ENCODE measurements around the gene MRPL24. TPM values are rescaled to one million over a fixed set of nuclear protein-coding genes. Genes with fewer than 3 reads are reported as not detected.

The MRPL24 gene
- total and polyA plus RNA-seq, 2 of the 4 experiments (the other 2 are of a cell fraction), result 68.8 to 99.5 TPM

DNA sequence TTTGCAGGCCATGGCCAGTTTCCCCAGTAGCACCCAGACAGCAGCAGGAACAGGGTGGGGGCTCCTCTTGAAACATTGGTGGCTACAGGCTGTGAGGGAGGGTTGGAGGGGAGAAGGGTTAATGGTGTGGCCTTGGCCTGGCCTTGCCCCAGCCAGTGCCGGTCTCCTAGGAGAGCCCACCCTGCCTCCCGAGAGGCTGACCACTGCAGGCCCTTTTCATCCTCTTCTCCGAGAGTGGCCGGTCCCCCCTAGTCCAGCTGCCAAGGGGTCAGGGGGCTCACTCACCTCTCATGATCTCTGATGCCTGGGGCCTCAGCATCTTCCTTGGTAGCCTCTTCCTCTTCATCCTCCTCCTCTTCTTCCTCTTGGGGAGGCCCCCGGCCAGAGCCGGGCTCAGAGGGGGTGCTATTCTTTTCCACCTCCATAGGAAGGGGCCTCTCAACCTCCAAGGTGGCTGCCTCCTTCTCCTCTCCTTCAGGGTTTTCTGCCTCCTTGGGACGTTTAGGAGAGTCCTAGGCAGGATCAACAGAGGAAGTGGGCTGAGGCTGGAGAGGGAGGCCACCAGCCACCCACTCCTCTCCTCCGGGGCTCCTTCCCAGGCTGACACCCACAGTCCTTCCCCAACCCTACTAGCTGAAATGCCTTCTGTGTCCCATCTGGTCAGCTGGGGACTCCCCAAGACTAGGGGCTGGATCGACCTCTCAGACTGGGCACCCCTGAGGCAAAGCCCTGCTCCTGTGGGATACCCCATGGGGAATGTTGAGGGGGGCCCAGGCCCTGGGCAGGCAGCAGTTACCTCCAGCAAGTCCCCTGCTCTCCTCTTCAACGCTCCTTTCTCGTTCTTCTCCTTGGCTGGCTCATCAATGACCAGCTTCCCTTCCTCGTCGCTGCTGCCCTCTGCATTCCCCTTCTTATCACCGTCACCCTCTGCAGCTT, 2.7 kb upstream of the MRPL24 start:
- intact Hi-C loops (cut with micrococcal nuclease), result no loop called here
- TF ChIP-seq, protein P1, sequence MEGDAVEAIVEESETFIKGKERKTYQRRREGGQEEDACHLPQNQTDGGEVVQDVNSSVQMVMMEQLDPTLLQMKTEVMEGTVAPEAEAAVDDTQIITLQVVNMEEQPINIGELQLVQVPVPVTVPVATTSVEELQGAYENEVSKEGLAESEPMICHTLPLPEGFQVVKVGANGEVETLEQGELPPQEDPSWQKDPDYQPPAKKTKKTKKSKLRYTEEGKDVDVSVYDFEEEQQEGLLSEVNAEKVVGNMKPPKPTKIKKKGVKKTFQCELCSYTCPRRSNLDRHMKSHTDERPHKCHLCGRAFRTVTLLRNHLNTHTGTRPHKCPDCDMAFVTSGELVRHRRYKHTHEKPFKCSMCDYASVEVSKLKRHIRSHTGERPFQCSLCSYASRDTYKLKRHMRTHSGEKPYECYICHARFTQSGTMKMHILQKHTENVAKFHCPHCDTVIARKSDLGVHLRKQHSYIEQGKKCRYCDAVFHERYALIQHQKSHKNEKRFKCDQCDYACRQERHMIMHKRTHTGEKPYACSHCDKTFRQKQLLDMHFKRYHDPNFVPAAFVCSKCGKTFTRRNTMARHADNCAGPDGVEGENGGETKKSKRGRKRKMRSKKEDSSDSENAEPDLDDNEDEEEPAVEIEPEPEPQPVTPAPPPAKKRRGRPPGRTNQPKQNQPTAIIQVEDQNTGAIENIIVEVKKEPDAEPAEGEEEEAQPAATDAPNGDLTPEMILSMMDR (conservative IDR thresholded peaks at IDR 0.05; ENCODE audit: low read depth, low read length), result no peak
- no peak for TF ChIP-seq FOS (IDR thresholded peaks at IDR 0.05; ENCODE audit: low read depth, low read length)
- TF ChIP-seq MAZ (IDR thresholded peaks at IDR 0.05; ENCODE audit: borderline replicate concordance, low read depth, low read length), result no peak
- TF ChIP-seq CHD1 (IDR thresholded peaks at IDR 0.05; ENCODE audit: low read depth, low read length), result no peak
- TF ChIP-seq MXI1 (IDR thresholded peaks at IDR 0.05; ENCODE audit: borderline replicate concordance, low read depth, low read length), result no peak
- no peak for TF ChIP-seq BHLHE40 (IDR thresholded peaks at IDR 0.05; ENCODE audit: low read depth, low read length)
- TF ChIP-seq RCOR1 (IDR thresholded peaks at IDR 0.05; ENCODE audit: insufficient replicate concordance, low read length), result no peak
- TF ChIP-seq RAD21 (IDR thresholded peaks at IDR 0.05; ENCODE audit: low read length), result no peak
- TF ChIP-seq POLR2A (IDR thresholded peaks at IDR 0.05; ENCODE audit: low read depth, low read length), result no peak
- no peak for TF ChIP-seq NFE2L2 (IDR thresholded peaks at IDR 0.05; ENCODE audit: low read depth, low read length)
- H2AK5ac ChIP-seq (ENCODE audit: low read depth, low read length), result no peak overlapping the region
- H2BK20ac ChIP-seq (ENCODE audit: low read depth, low read length), result no peak overlapping the region
- peaks cover 22% of the 10 kb centered on the region; the same call in 1 of the 2 replicates for H3K9me1 ChIP-seq (ENCODE audit: insufficient read depth, low read length)
- H3K56ac ChIP-seq (ENCODE audit: extremely low read depth, insufficient read depth, low read length), result no peak overlapping the region
- H4K8ac ChIP-seq (ENCODE audit: low read depth in 2 of 2, low read length in 2 of 2), result no peak overlapping the region
- no peak overlapping the region for H3K18ac ChIP-seq (ENCODE audit: low read depth, low read length)
- H3K4ac ChIP-seq (ENCODE audit: low read depth, low read length), result no peak overlapping the region
- H2BK15ac ChIP-seq (ENCODE audit: low read depth, low read length), result no peak overlapping the region
- no peak overlapping the region for H3K4me2 ChIP-seq (ENCODE audit: low read depth, low read length)
- no peak overlapping the region for H3K9ac ChIP-seq (ENCODE audit: low read depth, low read length)
- H3K27ac ChIP-seq (ENCODE audit: insufficient read depth, low read length), result no peak overlapping the region
- H3K27me3 ChIP-seq (ENCODE audit: control insufficient read depth, insufficient read depth, low read length), result no peaks in the 10 kb centered on the region
- H3K9me3 ChIP-seq (ENCODE audit: control insufficient read depth, insufficient read depth, low read length), result no peaks in the 10 kb centered on the region
- H3K4me3 ChIP-seq (ENCODE audit: insufficient read depth, low read depth, low read length), result no peak overlapping the region
- ATAC-seq (ENCODE audit: low read depth) (no peak), DNase-seq (no peak)
- H2AFZ ChIP-seq (replicated peaks; ENCODE audit: low read length, poor library complexity), result no peak overlapping the region
- no peak overlapping the region for H4K5ac ChIP-seq (ENCODE audit: low read depth, low read length)
- 96% methylated on average over 9 of the region's 14 CpGs; no CpG with 5 or more reads in 1 of the 2 experiments for WGBS, 2 experiments (ENCODE audit: extremely low coverage in 2 of 2, insufficient read length in 1 of 2)
- peaks cover 10 to 74% of the 10 kb centered on the region in 2 experiments; a peak in 3 of 4 replicates for H3K79me1 ChIP-seq (ENCODE audit: low read depth in 1 of 2, low read length in 2 of 2)
- no peak overlapping the region for H2AK9ac ChIP-seq (replicated peaks; ENCODE audit: low read depth, low read length, poor library complexity)
- H2BK120ac ChIP-seq (ENCODE audit: low read depth, low read length), result no peak overlapping the region
- POLR2A ChIA-PET (ENCODE audit: unreplicated experiment), result no interaction called here
- H4K20me1 ChIP-seq (ENCODE audit: insufficient read depth, low read length), result 0 out of 2 replicates have a peak, but pooled peaks cover 11% of the 10 kb centered on the region
- peaks cover 21% of the 10 kb centered on the region for H3K4me1 ChIP-seq (ENCODE audit: control insufficient read depth, insufficient read depth, low read length)
- H3K14ac ChIP-seq (replicated peaks; ENCODE audit: low read depth, low read length), result no peak overlapping the region
- no peak overlapping the region for H2BK5ac ChIP-seq (ENCODE audit: low read depth, low read length, poor library complexity, severe bottlenecking)
- dilution Hi-C loops (cut with HindIII; ENCODE audit: low sequenced_read_pairs, unreplicated experiment), result no loop called here
- BruUV-seq (replicated peaks), result no TSS peak
- in situ Hi-C loops (cut with MboI; ENCODE audit: low sequenced_read_pairs), result no loop called here
- CTCF ChIA-PET, result interaction anchor here (1.7 kb wide), 1 partner anchor 18 kb away, joined by 4 read pairs; no protein-coding TSS in a partner anchor
- no peak overlapping the region for H3K23ac ChIP-seq (ENCODE audit: low read depth, low read length)
- H3K36me3 ChIP-seq (ENCODE audit: control insufficient read depth, insufficient read depth, low read length), result peaks cover 22% of the 10 kb centered on the region
- H4K91ac ChIP-seq (ENCODE audit: insufficient read depth, low read depth, low read length), result no peak overlapping the region

Data from IMR-90 (cell line).